ENCODE data around the gene OR10A3. TPM values are rescaled to one million over a fixed set of nuclear protein-coding genes. Genes with fewer than 3 reads are reported as not detected.
A peak's percentile ranks its signal among the peaks of the same experiment; 100 is the strongest.

OR10A3 gene
- total RNA-seq, 1 experiment from 2014 or later: not detected

DNA sequence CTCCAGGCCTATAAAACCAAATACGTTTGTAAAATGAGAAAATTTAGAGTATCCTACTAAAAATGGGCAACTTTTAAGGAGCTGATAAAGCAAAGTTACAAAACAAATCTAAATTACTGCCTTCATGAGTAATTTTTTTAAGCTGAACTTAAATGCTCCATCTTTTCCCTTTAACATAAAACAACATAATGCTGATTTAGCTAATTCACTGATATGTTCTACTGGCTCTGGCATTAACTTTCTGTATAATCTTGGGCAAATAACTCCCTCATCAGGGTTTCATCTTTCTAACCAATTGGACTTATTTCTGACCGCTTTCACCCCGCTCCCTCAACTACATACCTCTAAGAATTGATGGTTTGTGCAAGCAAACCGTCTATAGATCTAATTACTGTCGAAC lies 362 bp downstream of the OR10A3 start:
- no peak for DNase-seq (ENCODE audit: low read depth)

DNA sequence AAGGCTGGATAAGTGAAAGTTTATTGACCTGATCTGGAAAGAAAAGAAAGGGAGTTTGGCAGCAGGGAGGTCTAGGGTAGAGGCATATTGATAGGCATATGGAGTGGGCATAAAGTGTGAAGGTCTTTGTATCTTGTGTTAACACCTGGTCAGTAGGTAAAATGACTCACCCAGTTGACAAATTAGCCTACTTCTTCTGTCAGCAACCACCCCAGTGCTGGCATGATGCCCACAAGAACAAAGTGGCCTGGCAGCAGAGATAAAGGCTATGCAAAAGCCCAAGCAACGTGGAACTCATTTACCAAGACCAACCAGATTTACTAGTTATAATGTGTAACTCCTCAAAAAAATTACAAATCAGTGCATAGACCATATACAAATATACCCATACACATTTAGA lies 4.9 kb downstream of the OR10A3 start:
- no peak for DNase-seq (ENCODE audit: low read depth)

DNA sequence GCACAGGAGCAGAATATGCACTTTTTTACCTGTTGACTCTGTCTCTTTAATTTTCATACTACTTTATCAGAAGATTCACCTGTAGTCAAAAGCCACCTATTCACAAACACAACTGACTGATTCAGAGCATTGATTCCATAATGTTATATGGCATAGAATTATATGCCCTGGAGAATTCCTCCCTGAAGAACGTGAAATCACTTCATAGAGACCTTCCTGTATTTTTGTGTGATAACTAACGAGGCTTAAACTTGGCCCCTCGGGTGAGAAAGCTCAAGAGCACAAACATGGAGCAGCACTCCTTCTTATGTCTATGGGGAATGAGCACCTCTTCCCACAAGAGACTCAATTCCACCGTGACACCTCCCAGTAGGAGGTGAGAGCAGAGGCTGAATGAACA lies 10.3 kb downstream of the OR10A3 start, which contains the start of gene OR10A6:
Gene OR10A6, minus strand, starts transcription at position 101 of the 400 bp plus-strand sequence. CDS start 2,606 bp downstream, outside the sequence.
- DNase-seq (ENCODE audit: low read depth): no peak

DNA sequence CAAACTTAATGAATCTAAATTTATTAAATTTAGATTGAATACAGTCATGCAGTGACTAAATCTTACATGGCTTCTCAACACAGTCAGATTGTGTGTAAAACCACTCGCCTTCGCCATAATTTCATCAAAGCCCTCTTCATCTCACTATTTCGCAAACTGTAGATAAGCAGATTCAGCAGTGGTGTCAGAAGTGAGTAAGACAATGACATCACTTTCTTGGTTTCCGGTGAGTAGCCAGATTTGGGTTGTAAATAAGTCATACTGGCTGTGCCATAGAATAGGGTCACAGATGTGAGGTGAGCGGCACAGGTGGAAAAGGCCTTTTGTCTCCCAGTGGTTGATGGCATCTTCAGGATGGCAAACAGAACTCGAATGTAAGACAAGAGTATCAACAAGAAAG lies 13.9 kb downstream of the OR10A3 start:
- peak; percentile 73 for DNase-seq (ENCODE audit: low read depth)

DNA sequence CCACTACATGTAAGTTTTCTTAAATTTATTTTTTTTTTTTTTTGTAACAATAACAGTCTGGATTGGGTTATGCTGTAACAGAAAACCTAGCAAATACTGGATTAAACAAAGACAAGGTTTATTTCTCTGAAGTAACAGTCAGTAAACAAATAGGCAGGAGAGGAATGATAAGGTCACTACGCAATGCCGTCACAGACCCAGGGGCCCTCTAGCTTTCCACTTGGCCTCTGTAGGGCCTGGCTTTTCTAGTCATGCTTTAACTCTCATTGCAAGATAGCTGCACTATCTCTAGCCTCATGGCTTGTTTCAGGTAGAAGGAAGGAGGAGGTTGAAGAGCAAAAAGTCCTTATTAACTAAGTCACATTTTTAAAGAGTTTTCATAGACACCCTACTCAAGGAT lies 17.0 kb downstream of the OR10A3 start:
- no peak for DNase-seq (ENCODE audit: low read depth)

DNA sequence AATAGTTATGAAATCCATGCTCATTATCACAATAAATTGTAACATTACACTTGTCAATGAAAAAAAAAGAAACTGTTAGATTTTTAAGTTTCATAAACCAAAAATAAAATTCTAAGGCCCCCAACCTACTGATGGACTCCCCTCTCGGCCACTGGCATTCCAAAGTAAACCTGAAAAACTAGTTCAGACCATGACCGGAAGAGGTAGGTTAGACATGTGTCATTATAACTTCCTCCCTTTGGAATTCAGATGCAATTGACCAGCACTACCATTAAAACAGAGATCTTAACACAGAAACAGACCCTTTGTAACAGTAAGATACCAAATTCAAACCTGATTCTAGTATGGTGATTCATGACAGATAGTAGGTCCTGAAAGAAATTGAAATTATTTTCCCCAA lies 23.4 kb downstream of the OR10A3 start:
- no peak for DNase-seq (ENCODE audit: low read depth)

DNA sequence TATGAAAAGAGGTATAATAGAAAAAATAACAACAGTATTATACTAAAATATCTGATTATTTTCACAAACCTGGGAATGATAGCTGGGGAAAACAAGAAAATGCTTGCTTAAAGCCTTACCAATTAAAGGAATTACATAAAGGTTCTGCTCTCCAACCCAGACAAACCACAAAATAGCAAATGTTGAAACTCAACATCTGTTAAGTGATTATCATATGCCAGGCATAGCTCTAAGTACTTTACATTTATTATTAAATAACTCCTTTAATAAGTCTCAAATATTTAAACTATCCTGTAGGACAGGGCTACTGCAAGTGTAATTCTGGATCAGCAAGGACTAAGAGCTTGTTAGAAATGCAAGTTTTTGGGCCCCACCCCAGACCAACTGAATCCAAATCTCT lies 30.5 kb downstream of the OR10A3 start:
- DNase-seq (ENCODE audit: low read depth): no peak

DNA sequence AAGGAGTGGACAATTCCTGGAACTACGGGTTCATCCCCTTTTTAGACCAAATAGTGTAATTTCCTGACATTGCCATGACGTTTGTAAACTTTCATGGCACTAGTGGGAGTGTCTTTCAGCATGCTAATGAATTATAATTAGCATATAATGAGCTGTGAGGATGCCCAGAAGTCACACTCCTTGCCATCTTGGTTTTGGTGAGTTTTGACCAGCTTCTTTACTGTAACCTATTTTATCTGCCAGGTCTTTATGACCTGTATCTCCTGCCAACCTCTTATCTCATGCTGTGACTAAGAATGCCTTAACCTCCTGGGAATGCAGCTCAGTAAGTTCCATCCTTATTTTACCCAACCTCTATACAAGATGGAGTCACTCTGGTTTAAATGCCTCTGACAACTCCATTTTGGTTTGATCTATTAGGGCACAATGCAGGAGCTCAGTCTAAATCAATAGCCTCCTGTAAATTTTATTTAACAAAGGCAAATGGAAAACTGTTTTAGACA lies 31.2 kb downstream of the OR10A3 start:
- no peak for DNase-seq (ENCODE audit: low read depth)

DNA sequence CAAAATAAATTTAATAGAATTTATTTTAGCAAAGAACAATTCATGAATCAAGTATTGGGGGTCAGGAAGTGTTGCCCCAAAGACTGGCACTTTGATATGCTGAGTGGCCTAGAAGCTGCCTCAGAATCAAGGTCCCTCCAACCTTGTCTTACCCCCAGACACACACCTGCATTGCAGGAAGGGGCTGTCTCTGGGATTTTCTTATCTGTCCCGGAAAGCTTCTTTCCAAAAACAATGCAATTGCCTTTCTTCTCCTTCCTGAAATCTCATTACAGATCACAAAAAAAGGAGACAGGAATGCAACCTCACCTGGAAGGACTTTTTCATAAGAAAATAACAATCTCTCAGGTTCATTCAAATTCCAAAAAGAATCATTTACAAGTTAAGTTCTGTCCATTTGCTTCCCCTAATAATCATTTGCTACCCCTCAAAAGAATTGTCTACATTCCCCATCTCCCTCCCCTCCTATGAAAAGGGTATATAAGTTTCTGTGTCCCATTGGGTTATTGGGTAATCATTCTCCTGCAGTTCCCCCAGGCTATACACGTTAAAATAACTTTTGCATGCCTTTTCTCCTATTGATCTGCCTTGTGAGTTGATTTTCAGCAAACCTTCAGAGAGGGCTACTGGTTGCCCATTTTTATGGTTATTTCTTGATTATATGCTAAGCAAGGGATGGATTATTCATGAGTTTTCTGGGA lies 31.8 kb downstream of the OR10A3 start:
- DNase-seq (ENCODE audit: low read depth): no peak

DNA sequence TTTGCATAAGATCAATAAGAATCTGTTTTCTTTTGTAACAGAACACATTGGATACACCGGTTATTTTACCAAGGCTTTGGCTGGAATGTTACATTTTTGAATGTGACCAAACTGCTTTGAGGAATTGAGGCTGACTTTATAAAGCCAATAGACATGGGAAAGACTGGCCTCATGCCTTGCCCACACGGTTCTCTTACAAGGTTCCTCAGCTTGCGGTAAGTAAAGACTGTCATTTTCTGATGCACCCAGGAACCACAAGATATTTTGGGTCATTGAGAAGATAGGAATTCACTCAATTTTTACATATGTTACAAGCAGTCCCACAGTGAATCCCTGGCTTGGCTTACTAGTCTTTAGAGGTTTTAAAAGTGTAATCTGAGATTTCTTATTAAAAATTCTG lies 34.4 kb downstream of the OR10A3 start:
- no peak for DNase-seq (ENCODE audit: low read depth)

DNA sequence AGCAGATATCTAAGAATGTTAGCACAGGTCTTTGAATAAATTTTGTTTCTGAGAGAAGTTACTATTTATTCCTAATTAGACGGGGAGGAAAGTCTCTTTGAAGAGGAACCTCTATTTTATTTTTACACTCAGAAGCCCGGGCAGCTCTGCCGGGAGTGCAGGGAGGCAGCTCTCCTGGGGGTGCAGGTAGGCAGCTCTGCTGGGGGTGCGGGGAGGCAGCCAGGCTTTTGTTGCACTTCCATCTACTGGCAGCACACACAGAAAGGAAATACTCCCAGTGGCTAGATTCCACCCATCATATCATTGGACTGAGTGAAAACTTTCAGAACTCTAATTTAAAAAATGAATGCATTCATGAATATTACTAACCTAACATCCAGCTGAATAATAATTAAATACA lies 35.0 kb downstream of the OR10A3 start:
- no peak for DNase-seq (ENCODE audit: low read depth)

DNA sequence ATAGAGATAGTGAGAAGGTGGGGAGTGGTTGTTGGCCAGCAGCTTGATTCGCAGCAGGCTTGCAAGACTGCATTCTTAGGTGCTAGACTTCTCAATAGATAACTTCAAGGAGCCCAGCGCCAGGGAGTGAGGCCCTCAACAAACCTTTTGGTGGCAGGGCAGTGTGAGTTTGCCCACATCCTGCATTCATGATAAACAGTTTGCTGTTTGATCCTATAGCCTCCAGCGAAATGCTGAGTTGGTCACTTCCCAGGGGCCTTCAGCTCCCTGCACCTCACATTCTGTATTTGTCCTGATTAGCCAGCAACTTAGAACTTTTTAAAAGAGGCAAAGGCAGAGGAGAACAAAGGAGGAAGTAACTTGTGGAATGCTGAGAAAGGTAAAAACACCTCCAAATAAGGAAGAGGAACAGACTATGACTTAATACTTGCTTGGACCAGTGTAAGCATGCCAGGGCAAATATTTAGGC lies 35.5 kb downstream of the OR10A3 start:
- DNase-seq (ENCODE audit: low read depth): peak; percentile 23

DNA sequence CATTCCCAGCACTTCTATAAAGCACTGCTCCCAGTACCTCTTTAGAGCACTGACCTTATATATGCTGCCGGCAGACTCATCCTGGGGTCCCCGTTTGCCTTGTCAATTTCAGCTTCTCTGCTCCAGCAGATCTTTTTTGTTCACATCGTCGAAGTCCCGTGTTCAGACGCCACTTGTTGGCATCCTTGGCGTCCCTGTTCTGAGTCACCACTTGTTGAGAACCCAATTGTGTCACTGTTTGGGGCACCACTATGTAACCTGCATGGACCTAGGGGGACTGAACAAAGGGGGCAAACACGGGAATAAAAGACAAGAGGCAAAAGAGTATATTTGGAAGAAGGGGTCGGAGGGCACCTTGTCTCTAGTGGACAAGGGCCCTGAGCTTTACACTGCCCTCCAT lies 36.0 kb downstream of the OR10A3 start:
- DNase-seq (ENCODE audit: low read depth): no peak

DNA sequence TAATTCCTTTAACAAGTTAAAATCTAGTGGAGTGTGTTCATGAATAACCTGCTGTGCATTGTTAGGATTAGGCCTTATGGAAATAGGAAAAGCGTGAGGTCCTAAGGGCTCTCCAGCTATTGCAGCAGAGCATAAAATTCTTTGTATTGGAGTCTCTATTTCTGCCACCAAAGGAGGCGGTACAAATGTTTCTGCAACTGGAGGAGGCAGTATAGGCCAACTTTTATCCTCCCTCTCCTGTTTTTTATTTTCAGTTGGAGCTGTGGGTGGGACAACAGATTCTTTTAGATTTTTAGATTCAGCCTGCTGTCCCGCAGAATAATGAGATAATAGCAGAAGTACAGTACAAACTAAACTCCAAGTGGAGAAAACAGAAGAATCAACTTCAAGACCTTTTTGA lies 36.6 kb downstream of the OR10A3 start:
- peak; percentile 11 for DNase-seq (ENCODE audit: low read depth)

DNA sequence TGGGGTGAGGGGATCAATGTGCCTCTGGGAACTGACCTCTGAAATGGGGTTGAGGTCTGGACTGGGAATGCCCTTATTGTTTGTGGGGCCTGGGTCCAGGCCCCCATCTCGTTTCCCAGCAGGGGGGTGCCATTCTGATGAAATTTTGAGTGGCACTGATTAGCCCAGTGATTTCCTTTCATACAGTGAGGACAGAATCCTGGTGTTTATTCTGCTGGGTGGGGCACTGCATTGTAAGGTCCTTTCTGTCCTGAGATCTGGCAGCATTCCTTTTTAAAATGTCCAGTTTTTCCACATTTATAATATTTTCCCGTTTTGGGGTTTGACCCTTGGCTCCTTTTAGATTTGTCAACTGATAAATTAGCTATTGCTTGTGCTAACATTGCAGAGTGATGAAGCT lies 37.6 kb downstream of the OR10A3 start:
- DNase-seq (ENCODE audit: low read depth): no peak

DNA sequence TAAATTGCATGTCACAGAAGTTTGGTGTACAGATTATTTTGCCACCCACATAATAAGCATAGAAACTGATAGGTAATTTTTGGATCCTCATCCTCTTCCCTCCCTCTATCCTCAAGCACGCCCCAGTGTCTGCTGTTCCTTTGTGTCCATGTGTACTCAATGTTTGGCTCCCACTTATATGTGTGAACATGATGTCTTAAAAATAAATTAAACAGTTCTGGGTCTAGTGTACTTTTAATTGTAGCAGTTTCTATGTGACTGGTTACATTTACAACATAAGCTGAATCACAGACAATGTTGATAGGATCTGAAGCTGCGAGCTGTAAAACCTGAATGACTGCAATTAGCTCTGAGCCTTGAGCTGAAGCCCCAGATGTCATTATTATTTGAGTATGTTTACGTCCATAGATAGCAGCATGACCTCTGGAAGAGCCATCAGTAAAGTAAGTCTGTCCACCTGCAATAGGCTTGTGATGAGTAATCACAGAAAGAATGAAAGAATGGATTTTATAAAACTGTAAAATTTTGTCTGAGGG lies 40.1 kb downstream of the OR10A3 start:
- no peak for DNase-seq (ENCODE audit: low read depth)

DNA sequence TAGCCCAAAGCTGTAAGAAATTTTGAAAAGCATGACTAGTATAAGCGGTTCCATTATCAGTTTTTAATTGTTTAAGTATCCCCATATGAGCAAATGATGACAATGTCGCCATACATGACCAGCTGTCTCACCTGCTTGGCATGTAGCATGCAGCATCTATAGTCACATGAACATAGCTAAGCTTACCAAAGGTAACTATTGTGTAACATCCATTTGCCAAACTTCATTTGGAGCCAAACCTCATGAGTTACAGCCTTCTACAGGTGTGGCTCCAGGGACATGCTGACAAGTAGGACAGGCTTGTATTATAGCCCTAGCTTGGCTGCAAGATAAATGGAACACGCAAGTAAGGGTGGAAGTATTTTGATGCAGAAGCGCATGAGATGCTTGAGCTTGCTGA lies 40.8 kb downstream of the OR10A3 start:
- no peak for DNase-seq (ENCODE audit: low read depth)

DNA sequence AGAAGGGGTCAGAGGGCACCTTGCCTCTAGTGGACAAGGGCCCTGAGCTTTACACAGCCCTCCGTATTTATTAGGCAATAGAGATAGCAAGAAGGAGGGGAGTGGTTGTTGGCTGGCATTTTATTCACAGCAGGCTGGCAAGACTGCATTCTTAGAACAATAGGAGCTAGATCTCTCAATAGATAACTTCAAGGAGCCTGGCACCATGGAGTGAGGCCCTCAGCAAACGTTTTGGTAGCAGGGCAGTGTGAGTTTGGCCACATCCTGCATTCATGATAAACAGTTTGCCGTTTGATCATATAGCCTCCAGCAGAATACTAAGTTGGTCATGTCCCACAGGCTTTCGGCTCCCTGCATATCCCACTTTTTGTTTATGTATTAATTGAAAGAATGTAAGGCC lies 42.1 kb downstream of the OR10A3 start:
- no peak for DNase-seq (ENCODE audit: low read depth)

DNA sequence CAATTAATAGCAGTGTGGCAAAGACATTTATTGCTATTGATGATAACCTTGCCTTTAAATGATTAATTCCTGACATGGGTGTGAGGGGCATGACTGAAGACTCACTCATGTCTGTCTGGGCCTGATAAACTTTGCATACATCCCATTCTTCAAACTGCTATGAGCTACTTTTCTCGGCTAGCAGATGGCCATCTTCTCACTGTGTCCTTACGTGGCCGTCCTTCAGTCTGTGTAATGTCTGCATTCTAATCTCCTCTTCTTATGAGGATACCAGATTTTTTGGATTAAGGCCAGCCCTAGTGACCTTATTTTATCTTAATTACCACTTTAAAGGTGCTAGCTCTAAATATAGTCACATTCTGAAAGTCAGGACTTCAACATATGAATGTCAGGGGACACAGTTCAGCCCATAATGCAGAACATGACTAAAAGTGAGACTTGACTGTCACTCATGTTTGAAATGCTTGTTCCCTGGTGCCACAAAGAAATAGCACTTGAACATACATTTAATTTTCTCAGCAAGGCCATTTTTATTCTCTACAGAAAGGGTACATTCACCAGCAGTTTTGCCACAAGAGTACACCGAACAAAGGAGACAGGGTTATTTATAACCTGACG lies 42.7 kb downstream of the OR10A3 start:
- DNase-seq (ENCODE audit: low read depth): no peak

DNA sequence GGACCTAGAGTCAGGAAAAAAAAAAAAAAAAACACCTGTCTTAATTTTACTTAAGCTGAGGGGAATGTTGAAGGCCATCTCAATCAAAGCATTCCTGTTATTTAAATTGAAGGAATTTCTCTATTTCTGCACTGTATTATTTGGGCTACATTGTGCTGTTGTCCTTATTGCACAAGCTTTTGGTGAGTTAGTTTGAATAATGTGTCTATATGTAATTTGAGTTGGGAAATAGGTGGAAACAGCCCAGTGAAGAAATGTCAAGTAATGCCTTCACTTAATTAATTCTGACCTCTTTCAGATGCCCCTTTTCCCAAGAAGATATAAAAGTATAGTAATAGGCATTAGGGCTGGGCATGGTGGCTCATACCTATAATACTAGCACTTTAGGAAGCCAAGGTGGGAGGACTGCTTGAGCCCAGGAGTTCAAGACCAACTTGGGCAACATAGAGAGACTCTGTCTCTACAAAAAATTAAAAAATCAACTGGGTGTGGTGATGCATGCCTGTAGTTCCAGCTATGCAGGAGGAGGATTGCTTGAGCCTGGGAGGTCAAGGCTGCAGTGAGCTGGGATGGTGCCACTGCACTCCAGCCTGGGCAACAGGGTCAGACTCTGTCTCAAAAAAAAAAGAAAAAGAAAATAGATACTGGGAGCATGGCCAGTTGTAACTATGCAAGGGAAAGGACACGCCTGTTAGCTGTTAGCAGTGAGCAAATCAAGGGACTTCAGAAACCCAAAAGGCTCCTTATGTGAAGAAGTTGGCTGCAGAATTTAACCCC lies 45.3 kb downstream of the OR10A3 start:
- no peak for DNase-seq (ENCODE audit: low read depth)

DNA sequence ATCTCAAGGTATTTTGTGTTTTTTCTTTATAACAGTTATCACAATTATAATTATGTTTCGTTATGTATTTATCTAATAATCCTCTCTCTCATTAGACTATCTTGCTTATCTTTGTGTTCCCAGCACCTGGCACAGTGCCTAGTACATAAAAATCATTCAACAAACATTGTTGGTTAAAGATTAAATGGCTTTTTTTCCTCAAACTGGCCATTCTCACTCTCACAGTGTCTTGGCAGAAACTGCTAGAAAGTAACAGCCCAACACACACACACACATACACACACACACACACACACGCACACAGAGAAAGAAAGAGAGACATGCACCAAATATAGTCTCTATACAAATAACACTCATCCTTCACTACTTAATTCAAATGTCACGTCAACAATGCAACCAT lies 47.3 kb downstream of the OR10A3 start:
- DNase-seq (ENCODE audit: low read depth): no peak

DNA sequence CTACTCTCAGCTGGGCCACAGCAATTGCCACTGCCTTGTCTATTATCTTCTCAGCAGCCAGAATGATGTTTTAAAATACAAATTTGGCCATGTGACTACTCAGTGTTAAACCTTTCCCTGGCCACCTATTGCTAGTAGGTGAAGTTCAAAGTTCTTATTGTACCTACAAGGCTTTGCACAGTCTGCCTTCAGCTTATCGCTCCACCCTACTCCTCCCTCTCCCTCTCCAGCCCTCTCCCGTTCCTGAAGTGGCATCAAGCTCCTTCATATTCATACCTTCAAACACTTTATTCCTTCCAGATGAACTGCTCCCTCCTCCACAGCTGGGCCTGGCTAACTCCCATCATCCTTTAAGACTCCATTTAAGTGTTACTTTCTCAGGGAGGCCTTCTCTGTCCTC lies 47.7 kb downstream of the OR10A3 start:
- no peak for DNase-seq (ENCODE audit: low read depth)
